CD4-positive, alpha-beta T cell treated with Interleukin-6 at 100 ng/mL for 8 hours (primary cell): ENCODE measurements around the gene PCDH10.
"Not testable (repeated sequence)": the region's sequence is repeated elsewhere in the genome, so short reads cannot be mapped to it uniquely, and the experiment has no call there.

Experiments
- DNase-seq: peaks from one replicate; pipeline ENCODE4 v3.0.0-alpha.2; 2020; ENCODE audit warnings: mixed read lengths, low spot score

Gene PCDH10

GRCh38 chr4:133240451-133240850, 91.4 kb downstream of the PCDH10 start:
- not testable (repeated sequence) for DNase-seq
